GM12878 (cell line): ENCODE data around the gene INA.

ENCODE experiments used
- CREM ChIP-seq: IDR thresholded peaks from 2 replicates; pipeline ENCODE4 v1.6.1; 2014; ENCODE audit warnings: antibody characterized with exemption, low read depth
- EZH2 ChIP-seq: IDR thresholded peaks from 2 replicates; pipeline ENCODE4 v1.6.1; 2012; ENCODE audit warnings: low read depth, mild to moderate bottlenecking, control low read depth, inconsistent platforms, low read length, borderline replicate concordance; ENCODE audit not compliant: control insufficient read depth
- MXI1 ChIP-seq: fragments of 150-350 bp; IDR thresholded peaks from 2 replicates; pipeline ENCODE4 v1.6.1; 2011; ENCODE audit warnings: low read depth, mild to moderate bottlenecking, inconsistent platforms, low read length, improper control_type of control experiment
- MYB ChIP-seq: fragments of 150-350 bp; IDR thresholded peaks from 2 replicates; pipeline ENCODE4 v1.6.1; 2014; ENCODE audit warnings: mild to moderate bottlenecking, low read depth, low read length, borderline replicate concordance
- POLR2A ChIP-seq: IDR thresholded peaks from 2 replicates; pipeline ENCODE4 v1.6.1; 2011; ENCODE audit warnings: low read depth, mild to moderate bottlenecking, low read length
- SIN3A ChIP-seq: IDR thresholded peaks from 2 replicates; pipeline ENCODE4 v1.6.1; 2012; ENCODE audit warnings: low read depth, low read length, improper control_type of control experiment
- TF ChIP-seq, protein P1 (sequence below), 3 experiments: IDR thresholded peaks in 2 of 3; conservative IDR thresholded peaks in 1 of 3; 2 replicates each; pipeline ENCODE4 v1.5.1; 2011; ENCODE audit warnings: low read depth in 3 of 3, low read length in 3 of 3, mild to moderate bottlenecking in 3 of 3, control low read depth in 2 of 3, moderate library complexity in 2 of 3, inconsistent platforms in 1 of 3, mixed read lengths in 1 of 3; ENCODE audit not compliant: control insufficient read depth in 2 of 3, insufficient read depth in 1 of 3; ENCODE audit errors: extremely low read depth in 1 of 3

DNA sequence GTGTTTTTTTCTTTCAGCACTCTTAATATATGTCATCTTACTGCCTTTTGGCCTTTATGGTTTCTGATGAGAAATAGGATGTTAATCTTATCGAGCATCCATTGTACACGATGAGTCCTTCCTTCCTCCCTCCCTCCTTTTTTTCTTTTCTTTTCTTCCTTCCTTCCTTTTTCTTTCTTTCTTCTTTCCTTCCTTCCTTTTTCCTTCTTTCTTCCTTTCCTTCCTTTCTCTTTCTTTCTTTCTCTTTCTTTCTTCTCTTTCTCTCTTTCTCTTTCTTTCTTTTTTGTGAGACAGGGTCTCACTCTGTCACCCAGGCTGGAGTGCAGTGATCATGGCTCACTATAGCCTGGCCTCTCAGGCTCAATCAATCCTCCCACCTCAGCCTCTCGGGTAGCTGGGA is 22.8 kb upstream of the INA start:
- TF ChIP-seq CREM, result no peak
- TF ChIP-seq EZH2, result no peak
- TF ChIP-seq MXI1, result no peak
- no peak for TF ChIP-seq SIN3A
- TF ChIP-seq POLR2A, result no peak
- TF ChIP-seq, protein P1, sequence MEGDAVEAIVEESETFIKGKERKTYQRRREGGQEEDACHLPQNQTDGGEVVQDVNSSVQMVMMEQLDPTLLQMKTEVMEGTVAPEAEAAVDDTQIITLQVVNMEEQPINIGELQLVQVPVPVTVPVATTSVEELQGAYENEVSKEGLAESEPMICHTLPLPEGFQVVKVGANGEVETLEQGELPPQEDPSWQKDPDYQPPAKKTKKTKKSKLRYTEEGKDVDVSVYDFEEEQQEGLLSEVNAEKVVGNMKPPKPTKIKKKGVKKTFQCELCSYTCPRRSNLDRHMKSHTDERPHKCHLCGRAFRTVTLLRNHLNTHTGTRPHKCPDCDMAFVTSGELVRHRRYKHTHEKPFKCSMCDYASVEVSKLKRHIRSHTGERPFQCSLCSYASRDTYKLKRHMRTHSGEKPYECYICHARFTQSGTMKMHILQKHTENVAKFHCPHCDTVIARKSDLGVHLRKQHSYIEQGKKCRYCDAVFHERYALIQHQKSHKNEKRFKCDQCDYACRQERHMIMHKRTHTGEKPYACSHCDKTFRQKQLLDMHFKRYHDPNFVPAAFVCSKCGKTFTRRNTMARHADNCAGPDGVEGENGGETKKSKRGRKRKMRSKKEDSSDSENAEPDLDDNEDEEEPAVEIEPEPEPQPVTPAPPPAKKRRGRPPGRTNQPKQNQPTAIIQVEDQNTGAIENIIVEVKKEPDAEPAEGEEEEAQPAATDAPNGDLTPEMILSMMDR (IDR thresholded peaks at IDR 0.05 in 2 of 3, conservative IDR thresholded peaks at IDR 0.05 in 1 of 3; ENCODE audit: control insufficient read depth in 2 of 3, extremely low read depth in 1 of 3, insufficient read depth in 1 of 3, low read depth in 3 of 3, low read length in 3 of 3), result no peak
- TF ChIP-seq MYB, result no peak
